Caki2 (cell line): ENCODE measurements around the gene SLC12A9. TPM values are rescaled to one million over a fixed set of nuclear protein-coding genes. Genes with fewer than 3 reads are reported as not detected.
"Not testable (repeated sequence)": the region's sequence is repeated elsewhere in the genome, so short reads cannot be mapped to it uniquely, and the experiment has no call there.

ENCODE experiments used
- DNase-seq: peaks from one replicate; pipeline ENCODE4 v3.0.0-alpha.2; 2015; ENCODE audit warnings: low read depth
- in situ Hi-C: cut with HindIII; loops from 2 replicates; pipeline ENCODE4 v1.10.0; 2016; ENCODE audit warnings: low sequenced_read_pairs, low pct_unique_long_range_greater_than_20kb, mixed read lengths
- total RNA-seq: library from RNA; depleted of rRNA; stranded (reverse); fragments of >200 nt; shearing (Covaris generic); gene quantifications from 2 replicates; pipeline ENCODE4 v1.2.3, GENCODE V29; 2014; ENCODE audit warnings: low replicate concordance; rRNA removed

SLC12A9 gene
- total RNA-seq, 1 experiment from 2014 or later: 16.5 TPM

DNA sequence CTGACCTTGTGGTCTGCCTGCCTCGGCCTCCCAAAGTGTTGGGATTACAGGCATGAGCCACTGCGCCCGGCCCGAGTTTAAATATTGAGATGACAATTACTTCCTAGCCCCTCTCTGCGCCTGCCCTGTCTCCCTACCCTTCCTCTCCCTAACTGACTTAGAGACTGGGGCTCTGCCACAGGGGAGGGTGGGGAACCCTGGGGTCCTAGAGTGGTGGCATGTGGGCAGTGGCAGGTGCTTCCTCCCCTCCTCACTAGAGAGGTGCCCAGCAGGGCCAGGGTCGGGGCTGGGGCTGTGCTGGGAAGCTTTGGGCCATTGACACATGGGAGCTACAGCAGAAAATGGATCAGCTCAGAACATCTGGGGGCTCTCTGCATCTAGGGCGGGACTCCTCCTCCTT, 50.1 kb downstream of the SLC12A9 start:
- in situ Hi-C loops: no loop called here

DNA sequence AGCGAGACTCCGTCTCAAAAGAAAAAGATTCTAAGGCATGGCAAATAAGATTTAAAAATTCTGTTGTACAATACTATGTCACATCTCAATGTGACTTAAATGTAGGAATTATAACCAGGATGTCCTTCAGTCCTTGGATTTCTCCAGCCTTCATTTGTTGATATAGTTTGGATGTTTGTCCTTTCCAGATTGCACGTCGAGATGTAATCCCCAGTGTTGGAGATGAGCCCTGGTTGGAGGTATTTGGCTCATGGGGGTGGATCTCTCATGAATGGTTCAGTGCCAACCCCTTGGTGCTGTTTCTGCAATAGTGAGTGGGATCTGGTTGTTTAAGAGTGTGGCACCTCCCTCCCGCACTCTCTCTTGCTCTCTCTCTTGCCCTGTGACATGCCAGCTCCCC, 56.0 kb downstream of the SLC12A9 start:
- DNase-seq: no peak
- in situ Hi-C loops: no loop called here

More for the DNA sequence above, 50.1 kb downstream of the SLC12A9 start:
- no peak for DNase-seq

GRCh38 chr7:100910443-100910842, 57.9 kb downstream of the SLC12A9 start:
- DNase-seq, in situ Hi-C loops: not testable (repeated sequence)

DNA sequence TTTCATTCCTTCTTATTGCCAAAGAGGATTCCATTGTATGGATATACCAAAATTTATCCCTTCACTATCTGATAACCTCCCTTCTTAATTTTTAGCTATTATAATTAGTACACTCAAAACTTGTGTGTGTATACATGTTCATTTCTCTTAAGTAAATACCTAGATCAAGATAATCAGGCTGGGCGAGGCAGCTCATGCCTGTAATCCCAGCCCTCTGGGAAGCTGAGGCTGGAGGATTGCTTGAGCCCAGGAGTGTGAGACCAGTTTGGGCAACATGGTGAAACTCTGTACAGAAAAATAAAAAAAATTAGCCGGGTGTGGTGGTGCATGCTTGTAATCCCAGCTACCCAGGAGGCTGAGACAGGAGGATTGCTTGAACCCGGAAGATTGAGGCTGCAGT, 59.0 kb downstream of the SLC12A9 start:
- in situ Hi-C loops: no loop called here
- DNase-seq: no peak

DNA sequence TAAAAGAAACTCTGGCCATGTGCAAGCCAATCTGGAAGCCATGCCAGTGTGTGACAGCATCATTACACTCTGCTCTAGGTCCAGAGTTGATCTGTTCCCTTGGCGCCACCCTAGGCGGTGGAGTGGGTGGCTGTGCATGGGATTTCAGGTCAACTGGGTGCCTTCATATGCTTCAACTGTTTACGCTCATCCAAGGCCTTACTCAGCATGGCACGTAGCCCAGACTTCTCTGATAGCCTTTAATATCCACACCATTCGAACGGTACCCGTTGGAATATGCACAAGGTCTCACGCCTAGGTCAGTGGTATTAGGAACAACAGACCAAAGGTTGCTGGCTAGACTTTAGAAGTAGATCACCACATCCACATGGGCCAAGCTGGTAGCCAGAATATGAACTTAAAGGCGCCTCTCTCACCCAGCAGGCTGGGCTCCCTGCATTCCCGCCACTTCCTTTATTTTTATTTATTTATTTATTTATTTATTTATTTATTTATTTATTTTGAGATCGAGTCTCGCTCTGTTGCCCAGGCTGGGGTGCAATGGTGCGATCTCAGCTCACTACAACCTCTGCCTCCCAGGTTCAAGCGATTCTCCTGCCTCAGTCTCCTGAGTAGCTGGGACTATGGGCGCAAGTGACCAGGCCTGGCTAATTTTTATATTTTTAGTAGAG, 61.8 kb downstream of the SLC12A9 start:
- in situ Hi-C loops: no loop called here
- DNase-seq: no peak

- in situ Hi-C loops: no loop called here
- peak; percentile 43 for DNase-seq
Measured at GRCh38 chr7:100914879-100915447, 62.5 kb downstream of the SLC12A9 start.

Other genes with a start within 250 kb of the SLC12A9 start
- gene MOSPD3, start 240.2 kb upstream of the SLC12A9 start, total RNA-seq: 3.6 and 34.9 TPM in 2 replicates
- gene TFR2, start 211.2 kb upstream of the SLC12A9 start, total RNA-seq: 0.27 TPM in 1 of 2 replicates, not detected in the other
- not detected in 2 replicates for gene ACTL6B, start 196.3 kb upstream of the SLC12A9 start, total RNA-seq
- 116 and 179 TPM in 2 replicates for gene GNB2, start 179.0 kb upstream of the SLC12A9 start, total RNA-seq
- 9.6 and 10.6 TPM in 2 replicates for gene GIGYF1, start 158.5 kb upstream of the SLC12A9 start, total RNA-seq
- 109 and 126 TPM in 2 replicates for gene POP7, start 146.6 kb upstream of the SLC12A9 start, total RNA-seq
- not detected in 2 replicates for gene EPO, start 132.2 kb upstream of the SLC12A9 start, total RNA-seq
- not detected in 2 replicates for gene ZAN, start 119.1 kb upstream of the SLC12A9 start, total RNA-seq
- 31.9 and 43.6 TPM in 2 replicates for gene EPHB4, start 25.2 kb upstream of the SLC12A9 start, total RNA-seq
- gene TRIP6, start 14.7 kb downstream of the SLC12A9 start, total RNA-seq: 234 and 286 TPM in 2 replicates
- 72.5 and 75.8 TPM in 2 replicates for gene SRRT, start 22.4 kb downstream of the SLC12A9 start, total RNA-seq
- 7.4 and 11.8 TPM in 2 replicates for gene UFSP1, start 37.0 kb downstream of the SLC12A9 start, total RNA-seq
- gene ACHE, start 43.2 kb downstream of the SLC12A9 start, total RNA-seq: not detected in 2 replicates
- 0.20 TPM in 1 of 2 replicates, not detected in the other for gene MUC3A, start 96.8 kb downstream of the SLC12A9 start, total RNA-seq
- 1.3 TPM in 1 of 2 replicates, not detected in the other for gene MUC12, start 116.9 kb downstream of the SLC12A9 start, total RNA-seq
- gene MUC17, start 167.4 kb downstream of the SLC12A9 start, total RNA-seq: not detected in 2 replicates
- gene TRIM56, start 232.8 kb downstream of the SLC12A9 start, total RNA-seq: 4.1 and 6.8 TPM in 2 replicates